NCI-H345 treated with DMSO at 0.1 percent for 48 hours (cell line): ENCODE data around the gene DTNBP1.

Experiments
- DNase-seq: peaks from one replicate; lab custom pipeline; 2025; ENCODE audit not compliant: unreplicated experiment; lab: John Stamatoyannopoulos, UW

DTNBP1 gene

DNA sequence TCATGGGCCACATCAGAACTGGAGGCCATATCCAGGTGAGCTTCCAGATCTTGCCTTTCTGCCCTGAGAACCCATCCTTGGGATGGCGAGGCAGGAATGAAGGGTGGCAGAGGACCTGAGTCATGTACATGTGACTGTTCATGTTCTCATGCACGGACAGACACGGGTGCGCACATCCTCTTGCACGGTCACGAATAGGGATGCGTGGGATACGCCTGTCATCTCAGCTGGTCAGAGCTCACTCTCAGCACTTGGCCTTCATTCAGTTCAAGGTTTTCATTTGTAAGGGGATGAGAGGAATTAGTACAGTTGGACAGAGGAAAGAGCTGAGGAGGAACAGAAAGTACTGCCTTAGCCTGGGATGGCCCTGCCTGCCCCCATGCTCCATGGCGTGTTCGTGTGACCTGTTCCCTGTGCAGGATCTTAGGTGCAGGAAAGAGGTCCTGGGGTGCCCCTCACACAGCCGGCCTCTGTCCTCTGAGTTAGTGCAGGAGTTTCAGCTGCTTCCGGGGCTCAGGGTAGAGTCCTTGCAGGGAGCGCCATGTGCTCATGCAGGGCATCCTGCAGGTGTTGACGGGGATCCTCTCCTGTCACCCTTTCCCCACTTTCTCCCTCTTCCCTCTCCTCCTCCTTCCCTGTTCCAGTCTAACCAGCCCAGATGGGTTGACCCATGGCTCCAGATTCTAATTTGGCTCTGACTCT, 173.4 kb downstream of the DTNBP1 start:
- no peak for DNase-seq

DNA sequence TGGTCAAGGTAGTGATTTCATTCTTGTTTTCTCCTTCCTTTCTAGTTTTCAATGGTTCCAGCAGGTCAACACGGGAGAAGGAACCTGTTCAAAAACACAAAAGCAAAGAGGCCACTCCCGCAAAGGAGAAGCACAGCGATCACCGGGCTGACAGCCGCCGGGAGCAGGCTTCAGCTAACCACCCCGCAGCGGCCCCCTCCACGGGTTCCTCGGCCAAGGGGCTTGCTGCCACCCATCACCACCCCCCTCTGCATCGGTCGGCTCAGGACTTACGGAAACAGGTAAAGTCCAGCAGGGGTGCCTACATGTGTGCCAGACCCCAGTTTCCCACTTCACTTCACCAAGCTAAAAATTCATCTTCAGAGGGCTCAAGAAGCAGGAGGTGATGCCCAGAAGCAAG, 175.6 kb downstream of the DTNBP1 start:
- no peak for DNase-seq

DNA sequence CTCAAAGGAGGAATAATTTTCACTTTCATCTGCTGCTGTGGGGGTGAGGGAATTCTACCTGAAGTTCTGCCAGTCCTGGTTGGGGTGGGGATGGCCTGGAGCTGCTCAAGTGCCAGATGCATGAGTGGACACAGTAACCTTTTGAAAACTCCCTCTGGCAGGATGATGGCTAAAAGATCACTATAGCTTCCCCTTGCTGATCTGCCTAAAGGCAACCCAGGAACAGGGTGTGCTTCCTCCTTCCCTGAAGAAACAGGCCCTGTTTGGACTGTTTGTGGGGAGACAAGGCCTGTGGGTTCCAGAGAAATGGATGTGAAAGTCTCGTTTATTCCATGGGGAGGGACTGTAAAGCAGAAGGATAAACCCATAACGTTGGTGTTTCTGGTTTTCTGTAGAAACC, 176.9 kb downstream of the DTNBP1 start:
- DNase-seq: no peak

DNA sequence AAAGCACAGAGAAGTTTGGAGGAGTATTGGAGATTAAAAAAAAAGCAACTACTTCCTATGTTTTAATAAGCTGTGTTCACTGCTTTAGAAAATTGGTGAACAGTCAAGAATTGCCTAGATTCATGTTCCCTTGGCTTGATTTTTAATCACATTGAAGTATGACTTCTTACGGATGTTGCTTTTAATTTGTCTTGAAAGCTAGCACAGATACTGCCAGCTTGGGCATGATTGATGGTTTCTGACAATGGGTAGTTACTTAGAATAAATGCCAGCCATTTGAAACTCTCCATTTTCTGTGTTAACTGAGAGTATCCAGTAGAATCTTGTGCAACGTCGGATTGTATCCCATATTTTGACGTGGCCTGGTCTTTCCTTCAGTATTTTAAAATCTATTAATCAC, 178.0 kb downstream of the DTNBP1 start:
- DNase-seq: no peak

DNA sequence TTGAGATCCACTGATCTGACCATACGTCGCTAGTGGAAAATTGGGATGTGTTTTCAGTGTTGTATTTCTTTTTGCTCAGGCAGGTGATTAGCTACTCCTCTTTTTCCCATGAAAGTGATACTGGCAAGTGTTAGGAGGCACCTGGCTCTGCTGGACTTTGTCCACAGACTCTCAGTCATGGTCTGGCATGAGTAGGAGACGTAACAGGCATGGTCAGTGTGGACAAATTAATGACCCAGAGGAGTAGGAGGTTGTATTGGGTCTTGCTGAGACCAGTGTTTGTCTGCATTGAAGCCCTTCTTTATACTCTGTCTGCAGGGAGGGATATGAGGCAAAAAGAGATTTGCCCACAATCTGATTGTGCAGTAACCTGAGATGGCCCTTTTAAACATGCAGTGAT, 178.7 kb downstream of the DTNBP1 start:
- DNase-seq: no peak

DNA sequence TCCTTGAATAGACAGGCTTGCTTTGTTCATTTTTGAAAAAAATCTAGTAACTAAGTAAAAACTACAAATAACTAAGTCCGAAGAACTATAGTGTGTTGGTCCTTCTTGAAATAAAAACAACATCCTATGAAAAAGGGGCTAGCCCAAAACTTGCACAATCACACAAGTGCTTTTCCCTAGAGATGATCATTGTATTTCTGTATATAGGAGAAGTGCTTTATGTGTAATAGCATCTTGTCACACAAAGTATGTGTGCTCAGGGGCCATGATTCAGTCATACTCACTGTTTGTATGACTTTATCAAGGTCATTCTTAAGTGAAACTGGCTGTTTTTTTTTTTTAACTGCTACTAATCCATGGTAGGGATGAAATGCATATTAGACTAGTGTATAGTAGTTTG, 179.8 kb downstream of the DTNBP1 start:
- DNase-seq: no peak

DNA sequence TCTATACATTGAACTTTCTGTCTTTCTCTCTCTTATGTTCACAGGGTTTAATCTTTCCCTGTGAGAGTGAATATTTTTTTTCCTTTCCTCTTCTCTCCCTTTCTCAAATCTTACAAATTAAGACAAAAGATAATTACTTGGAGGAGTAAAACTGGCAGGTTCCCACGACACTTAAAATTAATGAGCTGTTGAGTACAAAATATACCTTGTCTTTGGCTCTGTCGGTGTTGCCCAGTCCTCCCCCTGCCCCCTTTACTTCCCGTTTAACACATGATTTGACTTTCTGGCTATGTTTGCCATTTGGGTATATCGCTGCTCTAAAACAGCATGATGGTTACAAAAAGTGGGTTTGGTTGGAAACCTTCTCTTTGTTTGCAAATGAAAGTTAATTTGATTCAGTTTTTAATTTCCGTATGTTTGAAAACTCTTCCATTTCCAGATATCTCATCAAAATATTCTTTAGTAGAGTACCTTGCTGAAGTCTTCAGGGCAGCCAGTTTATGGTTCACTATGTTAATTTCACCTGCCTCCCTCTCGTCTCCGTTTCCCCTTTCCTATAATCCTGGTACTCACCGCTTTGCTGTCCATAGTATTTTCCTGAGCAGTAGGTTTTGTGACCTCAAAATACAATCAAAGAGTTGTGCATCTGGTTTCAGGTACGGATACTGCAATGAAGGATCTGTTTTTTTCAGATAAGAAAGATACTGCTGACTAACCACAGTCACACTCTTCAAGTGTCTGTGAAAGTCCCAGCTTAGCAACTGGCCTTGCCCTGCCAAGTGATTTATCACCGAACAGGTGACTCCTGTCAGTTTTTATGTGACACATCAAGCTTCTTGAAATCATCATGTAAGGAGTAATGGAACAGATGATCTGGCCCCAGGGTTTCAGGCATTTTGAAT, 181.2 kb downstream of the DTNBP1 start:
- no peak for DNase-seq

DNA sequence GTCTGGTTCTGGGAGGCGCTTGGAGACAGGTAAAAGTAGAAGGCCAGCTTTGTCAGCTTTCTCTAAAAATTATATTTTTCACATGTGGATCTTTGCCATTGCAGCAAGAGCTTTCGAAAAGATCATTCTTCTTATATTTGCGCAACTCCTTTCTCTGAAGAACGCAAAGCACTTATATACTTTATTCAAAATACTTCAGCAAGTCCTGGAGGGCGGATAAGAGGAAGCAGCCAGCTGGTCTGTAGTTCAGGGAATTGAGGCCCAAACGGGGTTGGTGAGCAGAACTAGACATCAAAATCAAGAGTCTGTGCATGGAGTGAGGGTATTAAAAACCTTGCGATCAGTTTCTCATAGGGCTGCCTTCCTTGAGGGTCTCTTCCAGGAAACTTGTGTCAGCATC, 182.3 kb downstream of the DTNBP1 start:
- DNase-seq: no peak

DNA sequence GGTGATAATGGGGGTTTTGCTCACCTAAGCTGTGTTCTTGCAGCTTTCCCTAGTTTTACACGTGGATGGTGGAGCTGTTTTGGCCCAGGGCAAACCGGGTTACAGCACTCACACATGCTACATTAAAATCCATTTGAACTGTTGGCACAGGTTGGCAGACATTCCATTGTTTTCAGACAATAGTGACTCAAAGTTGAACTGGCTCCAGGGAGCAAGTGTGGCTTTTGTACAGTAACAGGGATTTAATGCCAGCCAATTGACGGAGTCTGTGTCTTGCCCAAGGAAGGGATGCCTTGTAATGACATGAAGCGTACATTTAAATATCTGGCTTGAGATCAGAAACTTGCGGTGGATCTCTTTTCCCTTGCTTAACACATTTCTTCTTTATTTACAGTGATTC, 183.1 kb downstream of the DTNBP1 start:
- DNase-seq: no peak

DNA sequence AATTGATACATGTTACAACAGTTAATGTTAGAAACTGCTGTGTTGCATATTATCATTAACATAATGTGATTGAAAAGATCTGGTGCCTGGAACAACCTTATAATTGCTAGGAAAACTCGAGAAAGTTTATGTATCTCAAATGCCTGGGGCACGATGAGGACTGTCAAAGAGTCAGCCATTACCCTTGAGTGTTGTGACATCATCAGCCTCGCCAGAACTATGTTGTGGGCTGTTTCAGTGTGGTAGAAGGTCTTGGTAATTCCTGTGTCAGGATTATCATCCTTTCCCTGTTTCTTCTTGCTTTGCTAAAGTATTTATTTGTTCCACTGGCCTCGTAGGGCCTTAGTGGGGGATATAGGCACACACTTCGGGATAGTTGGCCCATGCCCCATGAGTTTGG, 185.1 kb downstream of the DTNBP1 start:
- DNase-seq: no peak

DNA sequence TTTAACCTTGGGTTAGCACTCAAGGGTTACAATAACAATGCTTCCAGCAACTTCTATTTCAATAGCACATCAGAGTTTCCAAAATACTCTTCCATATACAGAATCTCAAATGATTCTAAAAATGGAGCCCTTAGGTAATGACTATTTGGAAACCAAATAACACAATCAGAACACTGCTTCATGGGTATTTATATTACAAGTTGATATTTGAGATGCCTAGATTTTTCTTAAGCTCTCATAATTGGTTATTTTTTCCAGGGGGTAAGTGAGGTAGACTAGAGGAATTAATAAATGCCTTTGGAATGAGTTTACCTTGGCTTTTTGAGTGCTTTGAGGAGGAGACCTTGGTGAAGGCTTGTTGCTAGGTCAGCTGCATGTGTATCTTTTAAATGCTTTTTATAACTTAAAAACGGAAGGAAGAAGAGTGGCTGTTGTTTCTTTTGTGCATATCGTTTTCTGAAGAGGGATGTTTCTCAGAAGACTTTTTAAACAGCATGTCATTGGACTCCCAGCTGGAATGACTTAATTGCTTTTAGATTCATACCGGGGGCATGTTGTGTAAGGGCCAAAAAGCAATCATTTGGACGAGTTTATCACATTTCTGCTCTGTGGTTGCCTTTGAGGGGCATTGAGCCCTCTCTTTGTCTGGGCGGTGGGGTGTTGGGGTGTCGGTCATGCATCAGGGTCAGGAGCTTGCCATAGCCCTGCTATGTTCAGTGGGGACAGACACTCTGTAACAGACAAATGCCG, 186.0 kb downstream of the DTNBP1 start:
- no peak for DNase-seq

DNA sequence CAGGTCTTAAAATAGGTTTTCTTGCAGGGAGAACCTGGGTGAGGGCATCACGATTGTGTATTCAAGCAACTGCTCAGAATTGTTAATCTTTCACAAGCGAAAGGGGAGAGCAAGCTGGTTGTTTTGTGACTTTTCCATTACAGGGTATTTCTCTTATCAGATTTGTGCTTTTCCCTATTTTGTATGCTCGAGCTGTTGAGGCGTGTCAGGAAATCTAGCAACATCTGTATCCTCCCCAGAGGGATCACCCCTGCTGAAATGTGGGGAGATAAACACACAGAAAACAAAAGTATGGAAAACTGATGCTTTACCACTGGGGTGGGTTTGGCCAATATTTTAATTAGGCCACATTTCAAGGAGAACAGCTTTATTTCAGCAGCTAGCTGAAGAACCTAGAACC, 187.0 kb downstream of the DTNBP1 start:
- no peak for DNase-seq

DNA sequence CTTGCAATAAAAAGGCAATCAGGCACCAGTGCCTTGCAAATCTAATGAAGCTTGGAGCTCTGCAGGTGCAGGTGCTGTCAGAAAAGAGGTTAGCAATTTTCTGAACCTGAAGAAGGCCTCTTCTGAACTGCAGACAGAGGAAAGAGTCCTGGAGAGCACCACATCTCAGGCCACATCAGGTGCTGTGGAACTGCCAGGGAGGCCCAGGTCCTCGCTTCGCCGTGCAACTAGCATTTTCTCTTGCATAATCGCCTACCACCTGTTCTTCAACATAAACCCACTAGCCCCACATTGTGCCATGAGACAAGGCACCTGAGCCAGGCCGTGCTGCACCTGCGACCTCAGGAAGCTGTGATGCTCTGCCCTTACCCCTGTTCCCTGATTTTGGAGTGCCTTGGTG, 187.6 kb downstream of the DTNBP1 start:
- no peak for DNase-seq

DNA sequence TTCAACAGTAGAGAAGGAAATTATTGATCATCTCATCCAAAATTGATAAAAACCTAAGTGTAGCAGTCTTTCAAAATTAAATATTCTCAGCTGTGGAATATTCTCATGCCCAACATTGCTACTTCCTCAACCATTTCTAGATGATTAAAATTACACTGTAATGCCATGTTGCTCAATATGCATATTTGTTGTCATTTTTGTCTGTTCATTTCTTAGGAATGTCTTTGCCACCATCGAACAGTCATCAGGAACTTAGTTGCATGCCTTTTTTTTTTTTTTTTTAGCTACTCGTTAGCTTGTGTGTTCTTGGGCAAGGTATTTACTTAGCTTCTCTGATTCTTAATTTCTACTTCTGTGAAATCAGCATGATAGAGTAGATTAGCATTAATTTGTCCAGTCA, 188.6 kb downstream of the DTNBP1 start:
- no peak for DNase-seq

DNA sequence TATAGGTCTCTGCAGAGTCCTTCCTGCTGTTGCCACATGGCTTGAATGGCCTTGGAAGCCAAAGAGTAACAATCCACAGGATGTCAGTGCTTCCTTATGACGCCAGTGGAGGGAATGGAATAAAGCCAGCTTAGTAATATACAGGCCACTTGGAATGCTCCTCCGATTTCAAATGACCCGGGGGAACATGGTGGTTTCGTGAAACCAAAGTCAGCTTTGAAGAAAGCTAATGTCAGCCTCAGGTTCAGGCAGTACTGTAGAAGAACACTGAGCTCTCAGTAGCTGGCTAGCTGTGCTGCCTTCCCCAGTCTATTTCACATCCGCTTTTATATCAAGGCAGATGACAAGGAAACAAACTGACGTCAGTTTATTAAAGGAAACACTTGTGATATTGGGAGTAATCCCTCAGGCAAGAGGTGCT, 189.1 kb downstream of the DTNBP1 start:
- no peak for DNase-seq

DNA sequence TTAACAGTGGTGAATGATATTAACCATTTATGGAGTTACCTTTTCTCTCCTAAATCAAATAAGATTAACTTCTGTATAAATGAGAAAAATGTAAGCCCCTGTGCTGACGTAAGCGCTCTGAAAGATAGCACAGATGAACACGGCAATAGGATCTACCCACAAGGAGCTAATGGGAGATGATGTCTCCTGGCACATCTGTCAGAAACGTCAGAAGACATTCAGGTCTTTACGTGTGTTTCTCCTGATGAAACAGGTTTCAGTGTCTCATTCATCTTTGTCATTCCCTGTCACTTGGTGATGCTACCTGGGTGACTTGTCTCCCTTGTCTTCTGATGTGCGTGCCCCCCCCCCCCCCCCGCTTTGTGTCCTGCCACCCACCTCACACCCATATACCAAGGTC, 189.7 kb downstream of the DTNBP1 start:
- no peak for DNase-seq
